K562 (cell line): ENCODE data around the gene TRDN. TPM values are rescaled to one million over a fixed set of nuclear protein-coding genes. Genes with fewer than 3 reads are reported as not detected.
A peak's percentile ranks its signal among the peaks of the same experiment; 100 is the strongest.

Experiments
- ATAC-seq: fragments of 200-7000 bp; cut with Tn5 transposase; 3 replicates; pipeline ENCODE4 v1.9.1; 2020; ENCODE audit warnings: moderate library complexity
- BruUV-seq: library from RNA; stranded (reverse); fragments of 400-500 nt; replicated peaks from 2 replicates; lab custom pipeline; 2021; lab: Mats Ljungman, UMichigan
- CTCF ChIA-PET: fragments of 300-600 bp; formaldehyde crosslinking; extraction: SDS; loops from one replicate; lab custom pipeline; 2021; ENCODE audit warnings: low intra/inter-chr PET ratio; lab: Yijun Ruan, JAX
- POLR2A ChIA-PET: fragments of 300-600, 350-650 bp; sonication (Branson Sonifier 250); formaldehyde crosslinking; extraction: SDS; loops from one replicate; lab custom pipeline; 2021; ENCODE audit warnings: antibody characterized with exemption, inconsistent platforms; lab: Yijun Ruan, JAX
- DNase-seq, 4 experiments: peaks; one replicate each; pipeline versions ENCODE4 v3.0.0 to v3.0.0-alpha.2; 2011 to 2018; ENCODE audit warnings: low spot score in 3 of 4, mixed read lengths in 3 of 4; ENCODE audit errors: extremely low read depth in 1 of 4
- FAIRE-seq: peaks from 2 replicates; lab custom pipeline; 2011; peaks lifted over from hg19 to GRCh38; lab: Jason Lieb, UNC
- H2AFZ ChIP-seq: 2 replicates; pipeline ENCODE4 v1.6.0; 2011; ENCODE audit warnings: low read depth, low read length, control low read depth, inconsistent platforms
- H3K27ac ChIP-seq: fragments of 200-600 bp; 3 replicates; pipeline ENCODE4 v1.8.0; 2011; ENCODE audit warnings: low read depth, mild to moderate bottlenecking, control low read depth, inconsistent platforms, low read length, moderate library complexity, mixed read lengths; ENCODE audit errors: extremely low read depth
- H3K27me3 ChIP-seq, 2 experiments: fragments of 300-600 bp in 1 of 2; 2 replicates in 1 of 2; 3 replicates in 1 of 2; pipeline versions ENCODE4 v1.6.0 to v1.8.0; 2011; ENCODE audit warnings: inconsistent platforms in 2 of 2, low read length in 2 of 2, mild to moderate bottlenecking in 1 of 2, mixed read lengths in 1 of 2, moderate library complexity in 1 of 2; ENCODE audit not compliant: control insufficient read depth in 2 of 2, insufficient read depth in 2 of 2
- H3K36me3 ChIP-seq: fragments of 300-600 bp; 3 replicates; pipeline ENCODE4 v1.8.0; 2011; ENCODE audit warnings: mild to moderate bottlenecking, low read length, inconsistent platforms; ENCODE audit not compliant: control insufficient read depth, insufficient read depth
- H3K4me1 ChIP-seq, 2 experiments: fragments of 200-600 bp in 1 of 2; replicated peaks in 1 of 2; 2 replicates in 1 of 2; 3 replicates in 1 of 2; pipeline versions ENCODE4 v1.5.1 to v1.8.0; 2011; ENCODE audit warnings: inconsistent platforms in 2 of 2, low read length in 2 of 2, mild to moderate bottlenecking in 1 of 2, mixed read lengths in 1 of 2, moderate library complexity in 1 of 2; ENCODE audit not compliant: control insufficient read depth in 2 of 2, insufficient read depth in 2 of 2
- H3K4me2 ChIP-seq: 2 replicates; pipeline ENCODE4 v1.6.1; 2011; ENCODE audit warnings: low read length, control low read depth, inconsistent platforms, mixed read lengths; ENCODE audit not compliant: insufficient read depth
- H3K4me3 ChIP-seq: fragments of 200-600 bp; sonication (generic), shearing (Covaris generic); 2 replicates; pipeline ENCODE4 v1.5.1; 2016; ENCODE audit warnings: control low read depth, inconsistent platforms
- H3K79me2 ChIP-seq: fragments of 200-600 bp; 3 replicates; pipeline ENCODE4 v1.8.0; 2011; ENCODE audit warnings: low read length, inconsistent platforms; ENCODE audit not compliant: control insufficient read depth, insufficient read depth
- H3K9ac ChIP-seq, 2 experiments: 2 replicates each; pipeline versions ENCODE4 v1.6.0 to v1.6.1; 2011; ENCODE audit warnings: low read depth in 2 of 2, low read length in 2 of 2, control low read depth in 1 of 2, inconsistent platforms in 1 of 2, mild to moderate bottlenecking in 1 of 2, mixed read lengths in 1 of 2; ENCODE audit not compliant: insufficient read depth in 1 of 2
- H3K9me1 ChIP-seq: one replicate; pipeline ENCODE4 v1.6.0; 2011; ENCODE audit warnings: inconsistent platforms, mild to moderate bottlenecking, low read length, moderate library complexity; ENCODE audit not compliant: control insufficient read depth, insufficient read depth
- H3K9me3 ChIP-seq: replicated peaks from 2 replicates; pipeline ENCODE4 v1.5.1; 2011; ENCODE audit warnings: low read depth, low read length, inconsistent platforms; ENCODE audit not compliant: control insufficient read depth, insufficient read depth
- H4K20me1 ChIP-seq: replicated peaks from 2 replicates; pipeline ENCODE4 v1.6.1; 2011; ENCODE audit warnings: low read length, inconsistent platforms, mixed read lengths; ENCODE audit not compliant: control insufficient read depth, insufficient read depth
- CBFA2T3 ChIP-seq: fragments of 450-650 bp; IDR thresholded peaks from 2 replicates; pipeline ENCODE4 v1.6.1; 2017
- GTF2A2 ChIP-seq: IDR thresholded peaks from 2 replicates; pipeline ENCODE4 v1.6.1; 2016; ENCODE audit warnings: mild to moderate bottlenecking, missing genetic modification characterization, missing compliant biosample characterization
- MAFG ChIP-seq: fragments of 450-650 bp; conservative IDR thresholded peaks from 2 replicates; pipeline ENCODE4 v1.6.1; 2016; ENCODE audit warnings: missing genetic modification characterization, missing compliant biosample characterization
- NFE2 ChIP-seq: IDR thresholded peaks from 2 replicates; pipeline ENCODE4 v1.6.1; 2014; ENCODE audit warnings: antibody characterized with exemption, low read depth
- ZSCAN29 ChIP-seq: fragments of 450-650 bp; IDR thresholded peaks from 2 replicates; pipeline ENCODE4 v1.6.1; 2017
- WGBS: fragments of 100-300 bp; shearing (Covaris generic); methylation state at CpG from one replicate; pipeline ENCODE4 v1.1.6; 2016; ENCODE audit warnings: low coverage, mixed read lengths; ENCODE audit not compliant: insufficient coverage; ENCODE audit errors: missing lambda C conversion rate; 5-methylcytosine and 5-hydroxymethylcytosine counted together
- in situ Hi-C: fragments of 300-500 bp; cut with MboI; formaldehyde crosslinking; loops from 4 replicates; pipeline ENCODE4 v1.15.0; 2018; ENCODE audit warnings: inconsistent platforms, mixed read lengths
- intact Hi-C: fragments of 100-400 bp; cut with micrococcal nuclease; formaldehyde crosslinking; loops from 2 replicates; pipeline ENCODE4 v1.14.2; 2022
- polyA plus RNA-seq, 8 experiments: library from polyadenylated mRNA; depleted of rRNA in 4 of 8; stranded (reverse) in 5 of 8; unstranded in 3 of 8; fragments of >200 nt; fragmentation: Nextera tagmentation in 2 of 8; fragmentation: Illumina TruSeq in 1 of 8; extraction: Ambion mirVana in 2 of 8; extraction: Trizol in 1 of 8; gene quantifications; 2 replicates each; pipeline versions ENCODE4 v1.2.1 to v1.2.3, GENCODE V29; 2011 to 2014; ENCODE audit warnings: inconsistent platforms in 1 of 8, missing spikeins in 1 of 8
- total RNA-seq, 7 experiments: library from RNA; depleted of rRNA in 6 of 7; stranded (reverse); fragments of >200 nt in 6 of 7; fragmentation: Illumina TruSeq in 2 of 7; extraction: Trizol in 2 of 7; gene quantifications; 2 replicates each; pipeline versions ENCODE4 v1.2.1 to v1.2.3, GENCODE V29; 2011 to 2021; ENCODE audit warnings: low replicate concordance in 1 of 7

TRDN gene
- total and polyA plus RNA-seq, 9 of the 15 experiments (the other 6 are each of a cell fraction or from before 2014, with no cell fraction given): 0.05 to 0.50 (median 0.16) TPM

- intact Hi-C loops (no loop called here), in situ Hi-C loops (no loop called here)
- Histone ChIP-seq H3K27ac (no peak overlapping the region), H3K9me3 (no peaks in the 10 kb centered on the region), H3K36me3 (no peaks in the 10 kb centered on the region), H3K27me3 (no peaks in the 10 kb centered on the region), H2AFZ (no peak overlapping the region), H3K4me1 (no peaks in the 10 kb centered on the region), H3K9ac (no peak overlapping the region), H3K4me3 (no peak overlapping the region), H4K20me1 (no peaks in the 10 kb centered on the region), H3K4me2 (no peak overlapping the region), H3K79me2 (no peaks in the 10 kb centered on the region), H3K9me1 (no peaks in the 10 kb centered on the region)
- TF ChIP-seq GTF2A2 (tag): no peak
- ChIA-PET POLR2A (no interaction called here), CTCF (no interaction called here)
- DNase-seq (no peak), ATAC-seq (no peak), FAIRE-seq (no peak)
- WGBS: 11% methylated on average over 4 of the region's 4 CpGs
- no TSS peak for BruUV-seq
These were observed 4.1 kb downstream of the TRDN start for GRCh38 chr6:123632641-123633040.

GRCh38 chr6:123629258-123629941 is 7.3 kb downstream of the TRDN start:
- Histone ChIP-seq H3K36me3 (no peaks in the 10 kb centered on the region), H3K27ac (peak overlapping the region; percentile 73), H3K9me1 (no peaks in the 10 kb centered on the region), H3K4me1 (no peaks in the 10 kb centered on the region), H3K9ac (0 out of 4 replicates have a peak overlapping the region, but pooled peaks of 1 of the 2 experiments have one; percentile 46), H2AFZ (peak overlapping the region; percentile 70; the same call in 1 of the 2 replicates), H3K9me3 (no peaks in the 10 kb centered on the region), H4K20me1 (no peaks in the 10 kb centered on the region), H3K4me2 (no peak overlapping the region; the same call in 1 of the 2 replicates), H3K4me3 (no peak overlapping the region), H3K27me3 (no peaks in the 10 kb centered on the region), H3K79me2 (no peaks in the 10 kb centered on the region)
- BruUV-seq: no TSS peak
- ATAC-seq: peak; percentile 88
- CTCF ChIA-PET: no interaction called here
- in situ Hi-C loops: no loop called here
- WGBS: 0% methylated on average over 3 of the region's 3 CpGs
- peak in 2 of 4 experiments; percentile 22 to 26 for DNase-seq
- FAIRE-seq: no peak
- peak; percentile 82 for TF ChIP-seq NFE2
- TF ChIP-seq MAFG (tag): peak; percentile 47; the same call in 1 of the 2 replicates
- no peak for TF ChIP-seq ZSCAN29
- peak; percentile 7; the same call in 1 of the 2 replicates for TF ChIP-seq CBFA2T3
- intact Hi-C loops: no loop called here
- POLR2A ChIA-PET: interaction anchor here (0.9 to 1.1 kb wide), 3 partner anchors 10 to 237 kb away, joined by 3 read pairs; no protein-coding TSS in a partner anchor
